HepG2 (cell line): ENCODE data around the gene P2RY6.

ENCODE experiments used
- JUND ChIP-seq: sonication (generic); formaldehyde crosslinking; IDR thresholded peaks from 2 replicates; pipeline ENCODE4 v1.8.0; 2022; ENCODE audit warnings: mild to moderate bottlenecking, missing genetic modification reagents
- MEIS2 ChIP-seq: sonication (generic); formaldehyde crosslinking; IDR thresholded peaks from 2 replicates; pipeline ENCODE4 v1.9.0; 2021; ENCODE audit warnings: mild to moderate bottlenecking, missing genetic modification reagents
- MIXL1 ChIP-seq: IDR thresholded peaks from 2 replicates; pipeline ENCODE4 v1.6.1; 2016
- THAP11 ChIP-seq: IDR thresholded peaks from 2 replicates; pipeline ENCODE4 v1.6.1; 2016; ENCODE audit warnings: missing biosample characterization, missing genetic modification reagents
- TF ChIP-seq, protein P1 (sequence below): sonication (generic); formaldehyde crosslinking; IDR thresholded peaks from 2 replicates; pipeline ENCODE4 v1.4.0; 2020; ENCODE audit warnings: missing genetic modification reagents

DNA sequence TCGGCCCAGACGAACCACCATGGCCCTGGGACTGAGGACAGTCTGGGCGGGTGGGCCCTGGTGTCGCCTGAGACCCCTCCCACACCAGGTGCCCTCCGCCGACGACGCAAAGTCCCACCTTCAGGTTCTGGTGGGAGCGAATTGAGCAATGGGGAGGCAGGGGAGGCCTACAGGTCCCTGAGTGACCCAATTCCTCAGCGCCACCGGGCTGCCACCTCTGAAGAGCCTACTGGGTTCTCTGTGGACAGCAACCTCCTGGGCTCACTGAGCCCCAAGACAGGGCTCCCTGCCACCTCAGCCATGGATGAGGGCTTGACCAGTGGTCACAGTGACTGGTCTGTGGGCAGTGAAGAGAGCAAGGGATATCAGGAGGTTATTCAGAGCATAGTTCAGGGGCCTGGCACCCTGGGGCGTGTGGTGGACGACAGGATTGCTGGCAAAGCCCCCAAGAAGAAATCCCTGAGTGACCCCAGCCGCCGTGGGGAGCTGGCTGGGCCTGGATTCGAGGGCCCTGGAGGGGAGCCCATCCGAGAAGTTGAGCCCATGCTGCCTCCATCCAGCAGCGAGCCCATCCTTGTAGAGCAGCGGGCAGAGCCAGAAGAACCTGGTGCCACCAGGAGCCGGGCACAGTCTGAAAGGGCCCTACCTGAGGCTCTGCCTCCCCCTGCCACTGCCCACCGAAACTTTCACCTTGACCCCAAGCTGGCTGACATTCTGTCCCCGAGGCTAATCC lies 38.7 kb downstream of the P2RY6 start:
- TF ChIP-seq MIXL1 (CRISPR knock-in tag) (no peak), JUND (CRISPR knock-in tag) (no peak), MEIS2 (CRISPR knock-in tag) (no peak), THAP11 (CRISPR knock-in tag) (no peak)
- TF ChIP-seq, protein P1, sequence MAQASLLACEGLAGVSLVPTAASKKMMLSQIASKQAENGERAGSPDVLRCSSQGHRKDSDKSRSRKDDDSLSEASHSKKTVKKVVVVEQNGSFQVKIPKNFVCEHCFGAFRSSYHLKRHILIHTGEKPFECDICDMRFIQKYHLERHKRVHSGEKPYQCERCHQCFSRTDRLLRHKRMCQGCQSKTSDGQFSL (CRISPR knock-in tag), result no peak
